H1 (cell line): ENCODE measurements around the gene AUH. TPM values are rescaled to one million over a fixed set of nuclear protein-coding genes. Genes with fewer than 3 reads are reported as not detected.

Experiments
- CTCF ChIA-PET: fragments of 300-600 bp; sonication (Branson Sonifier 250); formaldehyde crosslinking; loops from one replicate; lab custom pipeline; 2021; ENCODE audit not compliant: partially characterized antibody; lab: Charles Lee
- POLR2A ChIA-PET: fragments of 300-600 bp; sonication (Branson Sonifier 250); formaldehyde crosslinking; loops from one replicate; lab custom pipeline; 2021; ENCODE audit warnings: inconsistent platforms; ENCODE audit not compliant: partially characterized antibody; lab: Charles Lee
- DNase-seq, 2 experiments: peaks; one replicate each; pipeline versions ENCODE4 v3.0.0 to v3.0.0-alpha.2; 2010 to 2022; ENCODE audit warnings: low spot score in 2 of 2, low read depth in 1 of 2, mixed read lengths in 1 of 2
- FAIRE-seq: peaks from 2 replicates; lab custom pipeline; 2011; peaks lifted over from hg19 to GRCh38; lab: Jason Lieb, UNC
- H2AFZ ChIP-seq: 2 replicates; pipeline ENCODE4 v1.8.1; 2012; ENCODE audit warnings: low read length, inconsistent platforms
- H2AK5ac ChIP-seq: 2 replicates; pipeline ENCODE4 v1.6.1; 2013; ENCODE audit warnings: low read depth, low read length
- H2BK120ac ChIP-seq: replicated peaks from 2 replicates; pipeline ENCODE3; 2013; ENCODE audit warnings: low read depth, low read length, inconsistent platforms
- H2BK12ac ChIP-seq: 2 replicates; pipeline ENCODE4 v1.6.1; 2013; ENCODE audit warnings: low read depth, low read length
- H2BK15ac ChIP-seq: 2 replicates; pipeline ENCODE4 v1.6.1; 2013; ENCODE audit warnings: low read length
- H2BK20ac ChIP-seq: 2 replicates; pipeline ENCODE4 v1.6.1; 2013; ENCODE audit warnings: low read length
- H2BK5ac ChIP-seq: 2 replicates; pipeline ENCODE4 v1.6.1; 2013; ENCODE audit warnings: low read depth, low read length
- H3K14ac ChIP-seq: 2 replicates; pipeline ENCODE4 v1.6.1; 2013; ENCODE audit warnings: inconsistent platforms; ENCODE audit not compliant: insufficient read length
- H3K18ac ChIP-seq: 2 replicates; pipeline ENCODE4 v1.6.1; 2013; ENCODE audit warnings: low read length; ENCODE audit errors: extremely low read depth
- H3K23ac ChIP-seq: 2 replicates; pipeline ENCODE4 v1.6.1; 2013; ENCODE audit warnings: inconsistent platforms; ENCODE audit not compliant: insufficient read length
- H3K23me2 ChIP-seq: 2 replicates; pipeline ENCODE4 v1.6.1; 2013; ENCODE audit warnings: low read depth, low read length
- H3K27ac ChIP-seq: 2 replicates; pipeline ENCODE4 v1.6.1; 2011; ENCODE audit warnings: low read depth, low read length, inconsistent platforms
- H3K27me3 ChIP-seq, 4 experiments: replicated peaks in 1 of 4; 1 replicate in 1 of 4; 2 replicates in 3 of 4; pipeline versions ENCODE4 v1.6.1 to v1.8.1; 2011 to 2013; ENCODE audit warnings: low read length in 3 of 4, mild to moderate bottlenecking in 3 of 4, inconsistent platforms in 2 of 4, mixed read lengths in 2 of 4, moderate library complexity in 1 of 4; ENCODE audit not compliant: control insufficient read depth in 3 of 4, insufficient read depth in 3 of 4; ENCODE audit errors: extremely low read depth in 1 of 4
- H3K36me3 ChIP-seq, 4 experiments: 2 replicates each; pipeline versions ENCODE4 v1.6.1 to v1.8.1; 2011 to 2013; ENCODE audit warnings: mild to moderate bottlenecking in 4 of 4, low read length in 3 of 4, moderate library complexity in 2 of 4, control low read depth in 1 of 4, inconsistent platforms in 1 of 4; ENCODE audit not compliant: insufficient read depth in 4 of 4, control insufficient read depth in 2 of 4
- H3K4ac ChIP-seq: replicated peaks from 2 replicates; pipeline ENCODE3; 2013; ENCODE audit warnings: low read length, low read depth, mixed read lengths, inconsistent platforms; ENCODE audit not compliant: insufficient read length
- H3K4me1 ChIP-seq, 4 experiments: replicated peaks in 1 of 4; 1 replicate in 1 of 4; 2 replicates in 3 of 4; pipeline versions ENCODE4 v1.6.1 to v1.8.1; 2011 to 2013; ENCODE audit warnings: low read length in 3 of 4, inconsistent platforms in 2 of 4, mixed read lengths in 1 of 4; ENCODE audit not compliant: insufficient read depth in 4 of 4, control insufficient read depth in 3 of 4
- H3K4me2 ChIP-seq, 2 experiments: 2 replicates each; pipeline versions ENCODE4 v1.6.1 to v1.8.1; 2011 to 2013; ENCODE audit warnings: low read depth in 2 of 2, low read length in 2 of 2, control low read depth in 1 of 2, inconsistent platforms in 1 of 2, mild to moderate bottlenecking in 1 of 2; ENCODE audit not compliant: insufficient read depth in 1 of 2
- H3K4me3 ChIP-seq, 4 experiments: fragments of 200-600, 300-600 bp in 1 of 4; sonication (generic), shearing (Covaris generic), sonication (Bioruptor Twin) in 1 of 4; 2 replicates each; pipeline versions ENCODE4 v1.5.1 to v1.8.1; 2011 to 2016; ENCODE audit warnings: low read length in 4 of 4, low read depth in 3 of 4, control low read depth in 2 of 4, inconsistent platforms in 2 of 4, mild to moderate bottlenecking in 2 of 4, mixed read lengths in 1 of 4, moderate library complexity in 1 of 4; ENCODE audit not compliant: insufficient read depth in 2 of 4; ENCODE audit errors: extremely low read depth in 1 of 4
- H3K56ac ChIP-seq: replicated peaks from 2 replicates; pipeline ENCODE3; 2013; ENCODE audit warnings: low read depth, mild to moderate bottlenecking, mixed read lengths, low read length, inconsistent platforms; ENCODE audit not compliant: insufficient read length
- H3K79me1 ChIP-seq: 2 replicates; pipeline ENCODE4 v1.6.1; 2013; ENCODE audit warnings: low read depth, low read length, control low read depth
- H3K79me2 ChIP-seq, 2 experiments: 2 replicates each; pipeline versions ENCODE4 v1.6.1 to v1.8.1; 2012 to 2013; ENCODE audit warnings: low read length in 2 of 2, mild to moderate bottlenecking in 2 of 2, inconsistent platforms in 1 of 2; ENCODE audit not compliant: insufficient read depth in 2 of 2, control insufficient read depth in 1 of 2
- H3K9ac ChIP-seq, 4 experiments: replicated peaks in 1 of 4; 1 replicate in 1 of 4; 2 replicates in 3 of 4; pipeline versions ENCODE4 v1.6.1 to v1.8.1; 2011 to 2013; ENCODE audit warnings: low read depth in 3 of 4, low read length in 3 of 4, control low read depth in 2 of 4, mild to moderate bottlenecking in 2 of 4, moderate library complexity in 2 of 4, inconsistent platforms in 1 of 4; ENCODE audit errors: extremely low read depth in 1 of 4
- H3K9me3 ChIP-seq, 2 experiments: 2 replicates each; pipeline versions ENCODE4 v1.6.1 to v1.8.1; 2012 to 2013; ENCODE audit warnings: mild to moderate bottlenecking in 2 of 2, moderate library complexity in 2 of 2, control low read depth in 1 of 2, inconsistent platforms in 1 of 2, low read depth in 1 of 2, low read length in 1 of 2, mixed read lengths in 1 of 2; ENCODE audit not compliant: insufficient read depth in 2 of 2
- H4K20me1 ChIP-seq, 2 experiments: replicated peaks in 1 of 2; 2 replicates each; pipeline versions ENCODE3 to v1.8.1; 2011 to 2013; ENCODE audit warnings: inconsistent platforms in 2 of 2, low read length in 2 of 2, mild to moderate bottlenecking in 1 of 2; ENCODE audit not compliant: insufficient read depth in 2 of 2, control insufficient read depth in 1 of 2
- H4K5ac ChIP-seq: 2 replicates; pipeline ENCODE4 v1.6.1; 2013; ENCODE audit warnings: low read length, low read depth, mixed read lengths, inconsistent platforms; ENCODE audit not compliant: insufficient read length
- H4K8ac ChIP-seq: 2 replicates; pipeline ENCODE4 v1.8.0; 2013; ENCODE audit warnings: mild to moderate bottlenecking, moderate library complexity, low read length, inconsistent platforms; ENCODE audit not compliant: insufficient read depth; ENCODE audit errors: extremely low read depth
- H4K91ac ChIP-seq: replicated peaks from 2 replicates; pipeline ENCODE3; 2013; ENCODE audit warnings: low read length, mixed read lengths, inconsistent platforms; ENCODE audit not compliant: insufficient read length
- BCL11A ChIP-seq, 2 experiments: IDR thresholded peaks; one replicate each; pipeline ENCODE4 v1.6.1; 2011; ENCODE audit warnings: low read depth in 2 of 2, low read length in 2 of 2, mild to moderate bottlenecking in 2 of 2
- CBX5 ChIP-seq: fragments of 300-800, 300-1000 bp; sonication (generic); IDR thresholded peaks from 2 replicates; pipeline ENCODE4 v1.7.1; 2016; ENCODE audit warnings: antibody characterized with exemption, low read length, low read depth
- EZH2 ChIP-seq: fragments of 200-600 bp; sonication (generic); IDR thresholded peaks from 2 replicates; pipeline ENCODE4 v1.7.1; 2012; ENCODE audit warnings: low read depth, mild to moderate bottlenecking, moderate library complexity, low read length, inconsistent platforms; ENCODE audit not compliant: severe bottlenecking
- FOSL1 ChIP-seq: IDR thresholded peaks from 2 replicates; pipeline ENCODE4 v1.6.1; 2011; ENCODE audit warnings: mild to moderate bottlenecking, low read depth, low read length, moderate library complexity; ENCODE audit not compliant: insufficient read depth
- POLR2A ChIP-seq, 2 experiments: IDR thresholded peaks; 1 replicate in 1 of 2; 2 replicates in 1 of 2; pipeline ENCODE4 v1.6.1; 2011; ENCODE audit warnings: low read depth in 2 of 2, low read length in 2 of 2, mild to moderate bottlenecking in 2 of 2; ENCODE audit errors: control extremely low read depth in 1 of 2
- WGBS, 2 experiments: shearing (Covaris generic) in 1 of 2; methylation state at CpG; one replicate each; pipeline versions ENCODE4 v1.1.6 to v1.1.7; 2013 to 2015; ENCODE audit warnings: low lambda C conversion rate in 2 of 2, mixed read lengths in 2 of 2, inconsistent platforms in 1 of 2, low coverage in 1 of 2, missing lambda C conversion rate in 1 of 2; ENCODE audit not compliant: insufficient replicate concordance in 2 of 2, insufficient coverage in 1 of 2, insufficient read length in 1 of 2; ENCODE audit errors: extremely low coverage in 1 of 2, missing lambda C conversion rate in 1 of 2; 5-methylcytosine and 5-hydroxymethylcytosine counted together
- polyA plus RNA-seq, 7 experiments: library from polyadenylated mRNA; depleted of rRNA in 3 of 7; stranded (reverse) in 5 of 7; unstranded in 2 of 7; fragments of >200 nt in 5 of 7; fragments of 200-250 nt in 2 of 7; gene quantifications; 1 replicate in 5 of 7; 2 replicates in 1 of 7; 4 replicates in 1 of 7; pipeline versions ENCODE4 v1.2.1 to v1.2.3, GENCODE V29; 2011 to 2013; ENCODE audit warnings: missing spikeins in 2 of 7, mixed read lengths in 2 of 7
- total RNA-seq: library from RNA; stranded (reverse); fragmentation: NEBNext Ultra II Directional; extraction: Animal tissue kit (Norgen Biotek cat#: 25700); gene quantifications from 2 replicates; pipeline ENCODE4 v1.2.1, GENCODE V29; 2021

The AUH gene
- total and polyA plus RNA-seq, 2 of the 8 experiments (the other 6 are each of a cell fraction or from before 2014, with no cell fraction given): 5.8 to 21.9 TPM

- Histone ChIP-seq H4K20me1 (no peaks in the 10 kb centered on the region), H2BK5ac (no peak overlapping the region), H2BK120ac (no peak overlapping the region), H3K27me3 (no peaks in the 10 kb centered on the region), H3K23me2 (no peaks in the 10 kb centered on the region), H4K5ac (no peak overlapping the region), H3K56ac (no peak overlapping the region), H2AK5ac (no peak overlapping the region), H3K36me3 (peaks cover 2 to 19% (median 6%) of the 10 kb centered on the region in 4 experiments; a peak in 6 of 8 replicates), H2BK20ac (no peak overlapping the region), H4K8ac (no peak overlapping the region), H3K4me3 (no peak overlapping the region), H3K4ac (no peak overlapping the region), H4K91ac (no peak overlapping the region), H3K9me3 (no peaks in the 10 kb centered on the region), H3K4me1 (no peaks in the 10 kb centered on the region), H3K9ac (no peak overlapping the region), H2BK15ac (no peak overlapping the region), H2BK12ac (no peak overlapping the region), H3K79me1 (no peaks in the 10 kb centered on the region)
- WGBS, 2 experiments: 93% methylated on average over 4 of the region's 4 CpGs; no CpG with 5 or more reads in 1 of the 2 experiments
- DNase-seq: no peak
- ChIA-PET POLR2A (no interaction called here), CTCF (interaction anchor here (0.6 kb wide), 1 partner anchor 61 kb away, joined by 3 read pairs; no protein-coding TSS in a partner anchor)
- FAIRE-seq: no peak
- TF ChIP-seq POLR2A (IDR thresholded peaks at IDR 0.05; ENCODE audit: control extremely low read depth in 1 of 2, low read depth in 2 of 2, low read length in 2 of 2) (no peak), BCL11A (IDR thresholded peaks at IDR 0.05; ENCODE audit: low read depth in 2 of 2, low read length in 2 of 2) (no peak), FOSL1 (no peak), EZH2 (no peak), CBX5 (no peak)
- TF ChIP-seq, all 59 proteins: peak for 0
- Histone ChIP-seq H3K79me2 (no peaks in the 10 kb centered on the region), H3K18ac (no peak overlapping the region), H3K23ac (no peak overlapping the region), H3K27ac (no peak overlapping the region), H3K4me2 (no peak overlapping the region), H2AFZ (no peak overlapping the region), H3K14ac (no peak overlapping the region)
Observed at GRCh38 chr9:91291866-91292265, 69.9 kb downstream of the AUH start.
